NCI-H226 (cell line): ENCODE data around the gene POLR1G.
"Not testable (repeated sequence)": the region's sequence is repeated elsewhere in the genome, so short reads cannot be mapped to it uniquely, and the experiment has no call there.

Experiments used
- DNase-seq: peaks from one replicate; pipeline ENCODE4 v3.0.0-alpha.2; 2015

The POLR1G gene

GRCh38 chr19:45401815-45402214 lies 4.6 kb upstream of the POLR1G start:
- no peak for DNase-seq

DNA sequence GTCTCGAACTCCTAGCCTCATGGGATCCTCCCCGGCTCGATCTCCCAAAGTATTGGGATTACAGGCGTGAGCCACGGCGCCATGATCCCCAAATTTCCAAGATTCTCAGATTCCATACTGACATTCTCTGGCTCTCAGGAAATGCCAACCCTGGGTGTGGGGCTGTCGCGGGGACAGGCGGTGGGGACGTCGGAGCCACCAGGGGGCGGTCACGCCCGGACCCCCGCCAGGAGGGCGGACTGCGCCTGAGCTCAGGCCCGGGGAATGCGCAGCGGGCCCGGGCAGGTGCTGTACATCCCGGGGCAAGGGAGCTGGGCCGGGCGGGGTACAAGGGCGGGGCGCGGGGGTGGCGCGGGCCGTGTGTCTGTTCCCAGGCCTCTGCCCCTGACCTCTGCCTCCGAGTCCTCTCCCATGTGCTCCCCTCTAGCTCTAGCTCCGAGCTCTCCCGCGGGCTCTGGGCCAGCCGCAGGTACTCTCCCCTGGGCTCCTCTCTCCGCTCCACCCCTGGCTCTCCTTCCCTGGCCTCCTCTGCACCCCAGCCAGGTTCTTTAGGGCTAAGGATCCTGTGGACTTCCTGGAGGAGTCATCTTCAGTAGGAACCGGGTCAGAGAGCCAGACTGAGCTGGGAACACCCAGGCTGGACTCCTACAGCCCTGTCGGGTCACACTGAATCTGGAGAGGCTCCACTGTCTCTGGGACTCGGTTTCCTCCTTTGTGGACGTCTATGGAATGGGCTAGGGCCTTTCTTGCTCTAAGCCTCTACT lies 4.0 kb upstream of the POLR1G start:
- DNase-seq: no peak

- no peak for DNase-seq
These were observed 3.2 kb upstream of the POLR1G start for GRCh38 chr19:45403272-45403671.

GRCh38 chr19:45403781-45404556 lies 2.5 kb upstream of the POLR1G start:
- DNase-seq: no peak

- peak; percentile 36 for DNase-seq
These were observed 1.6 kb upstream of the POLR1G start, which contains the start of gene PPP1R13L for GRCh38 chr19:45404557-45405434. TSS of gene PPP1R13L (minus strand) at chr19:45405069. CDS start at chr19:45398318, 6,751 bp downstream.

- peak; percentile 87 for DNase-seq
These were observed 814 bp upstream of the POLR1G start for GRCh38 chr19:45405435-45406225.

DNA sequence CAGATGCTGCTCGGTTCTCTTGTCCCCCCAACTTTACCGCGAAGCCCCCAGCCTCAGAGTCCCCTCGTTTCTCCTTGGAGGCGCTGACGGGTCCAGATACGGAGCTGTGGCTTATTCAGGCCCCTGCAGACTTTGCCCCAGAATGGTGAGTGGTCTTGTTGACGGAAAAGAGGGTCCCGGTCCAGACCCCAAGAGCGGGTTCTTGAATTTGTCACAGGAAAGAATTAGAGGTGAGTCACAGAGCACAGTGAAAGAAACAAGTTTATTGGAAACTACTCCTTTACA lies 589 bp downstream of the POLR1G start:
- DNase-seq: no peak

GRCh38 chr19:45407585-45407984 lies 1.1 kb downstream of the POLR1G start:
- not testable (repeated sequence) for DNase-seq

DNA sequence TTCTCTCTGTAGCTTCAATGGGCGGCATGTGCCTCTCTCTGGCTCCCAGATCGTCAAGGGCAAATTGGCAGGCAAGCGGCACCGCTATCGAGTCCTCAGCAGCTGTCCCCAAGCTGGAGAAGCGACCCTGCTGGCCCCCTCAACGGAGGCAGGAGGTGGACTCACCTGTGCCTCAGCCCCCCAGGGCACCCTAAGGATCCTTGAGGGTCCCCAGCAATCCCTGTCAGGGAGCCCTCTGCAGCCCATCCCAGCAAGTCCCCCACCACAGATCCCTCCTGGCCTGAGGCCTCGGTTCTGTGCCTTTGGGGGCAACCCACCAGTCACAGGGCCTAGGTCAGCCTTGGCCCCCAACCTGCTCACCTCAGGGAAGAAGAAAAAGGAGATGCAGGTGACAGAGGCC lies 1.7 kb downstream of the POLR1G start:
- DNase-seq: no peak

GRCh38 chr19:45408830-45409556 lies 2.5 kb downstream of the POLR1G start:
- DNase-seq: no peak

DNA sequence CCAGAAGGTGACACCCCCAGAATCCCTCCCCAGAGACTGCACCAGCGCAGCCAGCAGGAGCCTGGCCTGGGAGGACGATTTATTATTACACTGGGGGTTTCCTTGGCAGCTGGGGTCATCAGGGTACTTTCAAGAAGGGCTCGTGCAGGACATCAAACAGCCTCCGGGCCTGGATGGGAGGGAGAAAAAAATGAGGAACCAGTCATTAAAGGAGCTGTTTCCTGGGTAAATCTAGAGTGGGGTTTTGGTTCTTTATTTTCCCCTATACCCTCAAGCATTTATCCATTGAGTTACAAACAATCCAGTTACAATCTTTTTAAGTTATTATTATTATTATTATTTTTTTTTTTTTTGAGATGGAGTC lies 3.1 kb downstream of the POLR1G start:
- no peak for DNase-seq

DNA sequence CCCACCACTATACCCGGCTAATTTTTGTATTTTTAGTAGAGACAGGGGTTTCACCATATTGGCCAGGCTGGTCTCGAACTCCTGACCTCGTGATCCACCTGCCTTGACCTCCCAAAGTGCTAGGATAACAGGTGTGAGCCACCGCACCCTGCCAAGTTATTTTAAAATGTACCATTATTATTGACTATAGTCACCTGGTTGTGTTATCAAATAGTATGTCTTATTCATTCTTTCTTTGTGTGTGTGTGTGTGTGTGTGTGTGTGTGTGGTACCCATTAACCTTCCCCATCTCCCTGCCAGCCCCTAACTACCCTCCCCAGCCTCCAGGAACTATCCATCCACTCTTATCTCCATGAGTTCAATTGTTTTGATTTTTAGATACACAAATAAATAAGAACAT lies 3.9 kb downstream of the POLR1G start:
- not testable (repeated sequence) for DNase-seq

GRCh38 chr19:45413497-45413896 lies 7.1 kb downstream of the POLR1G start:
- DNase-seq: no peak

GRCh38 chr19:45414468-45414867 lies 8.0 kb downstream of the POLR1G start:
- DNase-seq: no peak

GRCh38 chr19:45417151-45417550 lies 10.7 kb downstream of the POLR1G start:
- no peak for DNase-seq

DNA sequence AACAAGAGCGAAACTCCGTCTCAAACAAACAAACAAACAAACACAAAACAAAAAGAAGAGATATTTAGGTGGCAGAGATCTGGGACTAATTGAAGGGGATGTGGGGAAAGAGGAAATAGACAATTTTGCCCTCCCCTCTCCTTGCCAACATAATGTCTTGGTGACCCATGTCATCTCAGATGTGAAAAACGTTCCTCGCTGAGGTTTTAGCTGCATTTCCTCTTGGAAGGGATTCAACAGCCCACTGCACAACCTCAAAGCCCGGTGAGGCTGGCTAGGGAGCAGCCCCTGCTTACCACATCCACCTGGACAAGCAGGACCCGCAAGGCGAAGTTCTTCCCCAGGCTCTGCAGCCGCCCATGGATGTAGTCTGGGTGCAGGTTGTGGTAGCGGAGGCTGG lies 12.4 kb downstream of the POLR1G start:
- DNase-seq: no peak

- DNase-seq: no peak
These were observed 13.0 kb downstream of the POLR1G start for GRCh38 chr19:45419396-45419795.

- DNase-seq: no peak
These were observed 13.5 kb downstream of the POLR1G start for GRCh38 chr19:45419895-45420294.

GRCh38 chr19:45420356-45420755 lies 13.9 kb downstream of the POLR1G start:
- no peak for DNase-seq

GRCh38 chr19:45420871-45421270 lies 14.4 kb downstream of the POLR1G start:
- DNase-seq: no peak

GRCh38 chr19:45421947-45422498 lies 15.6 kb downstream of the POLR1G start:
- DNase-seq: no peak
